Activated CD4-positive, alpha-beta T cell treated with anti-CD3 and anti-CD28 coated beads, Interleukin-2, amount 50 U/mL, for 48 hours (primary cell): Measurements from ENCODE around the gene MATCAP1.

Source experiments
- DNase-seq, 2 experiments: peaks; one replicate each; pipeline ENCODE4 v3.0.0-alpha.2; 2020

MATCAP1 gene

DNA sequence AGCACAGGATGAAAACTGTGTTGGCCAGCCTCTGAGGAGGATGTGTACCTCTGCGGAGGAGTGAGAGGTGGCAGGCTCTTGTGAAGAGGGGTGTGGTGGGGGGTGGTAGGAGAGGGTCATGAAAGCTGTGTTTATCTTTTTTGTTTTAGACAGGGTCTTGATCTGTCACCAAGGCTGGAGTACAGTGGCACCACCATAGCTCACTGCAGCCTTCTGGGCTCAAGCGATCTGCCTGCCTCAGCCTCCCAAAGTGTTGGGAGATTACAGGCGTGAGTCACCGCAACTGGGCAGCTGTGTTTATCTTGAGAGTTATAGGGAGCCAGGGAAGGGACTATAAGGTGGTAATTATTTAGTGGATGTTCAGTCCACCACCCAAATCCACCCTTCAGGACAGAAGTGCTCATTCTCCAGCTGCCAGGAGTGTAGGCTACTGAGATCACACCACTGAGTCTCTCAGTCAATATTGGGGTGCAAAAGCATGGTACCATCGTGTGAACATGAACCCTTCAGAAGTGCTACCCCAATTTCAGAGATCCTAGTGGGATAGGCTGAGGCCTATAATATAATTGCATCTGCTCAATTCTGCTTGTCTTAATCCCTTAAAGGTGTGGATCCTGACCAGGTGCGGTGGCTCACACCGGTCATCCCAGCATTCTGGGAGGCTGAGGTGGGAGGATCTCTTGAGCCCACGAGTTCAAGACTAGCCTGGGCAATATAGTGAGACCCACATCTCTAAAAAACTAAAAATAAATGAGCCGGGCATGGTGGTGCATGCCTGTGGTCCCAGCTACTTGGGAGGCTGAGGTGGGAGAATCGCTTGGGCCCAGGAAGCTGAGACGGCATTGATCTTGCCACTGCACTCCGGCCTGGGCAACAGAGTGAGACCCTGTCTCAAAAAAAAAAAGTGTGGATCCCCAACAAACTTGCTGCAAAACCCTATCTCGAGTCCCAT, 7.0 kb upstream of the MATCAP1 start:
- DNase-seq = no peak

DNA sequence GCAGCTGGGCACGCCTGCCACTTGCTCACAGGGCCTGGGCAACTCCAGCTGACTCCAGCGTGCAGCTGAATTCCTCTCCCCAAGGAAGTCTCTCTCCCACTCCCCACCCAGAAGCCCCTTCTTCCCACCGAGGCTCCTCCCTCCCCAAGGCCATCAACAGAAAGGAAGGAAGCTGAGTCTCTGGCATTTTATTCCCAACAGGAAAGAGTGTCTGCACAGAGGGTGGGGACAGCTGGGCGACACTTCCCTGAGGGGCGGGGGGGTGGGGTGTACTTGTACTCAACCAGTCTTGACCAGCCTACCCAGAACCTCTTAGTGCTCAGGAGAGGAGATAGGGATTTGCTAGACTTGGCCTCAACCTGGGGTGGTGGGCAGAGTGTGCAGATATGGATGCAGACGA, 6.3 kb upstream of the MATCAP1 start, which contains the start of gene EXOC3L1:
Gene EXOC3L1 (minus strand): TSS at position 96 of the 400 bp plus-strand sequence. CDS start 460 bp downstream, outside the sequence.
- DNase-seq = no peak

DNA sequence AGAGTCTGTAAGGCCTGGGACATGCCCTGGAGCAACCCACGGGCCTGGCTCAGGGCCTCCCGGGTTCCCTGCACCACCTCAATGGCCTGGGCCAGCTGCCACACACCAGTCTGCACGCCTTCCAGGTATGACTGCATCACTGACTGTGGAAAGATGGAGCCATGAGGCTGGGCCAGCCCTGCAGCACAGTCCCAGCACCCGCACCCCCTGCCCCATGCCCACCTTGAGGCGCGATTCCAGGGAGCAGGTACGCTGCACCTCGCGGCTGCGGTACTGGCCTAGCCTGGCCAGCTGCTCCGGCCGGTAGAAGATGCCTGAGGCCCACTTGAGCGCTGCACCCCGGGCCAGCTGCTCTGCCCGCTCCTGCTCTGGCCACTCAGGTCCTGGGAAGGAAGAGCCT, 5.0 kb upstream of the MATCAP1 start:
- no peak for DNase-seq

GRCh38 chr16:67188323-67188722, 4.6 kb upstream of the MATCAP1 start:
- no peak for DNase-seq

- no peak for DNase-seq
Measured at GRCh38 chr16:67187175-67187890, 3.6 kb upstream of the MATCAP1 start.

GRCh38 chr16:67186550-67186950, 2.8 kb upstream of the MATCAP1 start:
- no peak for DNase-seq

- no peak for DNase-seq
Measured at GRCh38 chr16:67185651-67186134, 1.9 kb upstream of the MATCAP1 start.

DNA sequence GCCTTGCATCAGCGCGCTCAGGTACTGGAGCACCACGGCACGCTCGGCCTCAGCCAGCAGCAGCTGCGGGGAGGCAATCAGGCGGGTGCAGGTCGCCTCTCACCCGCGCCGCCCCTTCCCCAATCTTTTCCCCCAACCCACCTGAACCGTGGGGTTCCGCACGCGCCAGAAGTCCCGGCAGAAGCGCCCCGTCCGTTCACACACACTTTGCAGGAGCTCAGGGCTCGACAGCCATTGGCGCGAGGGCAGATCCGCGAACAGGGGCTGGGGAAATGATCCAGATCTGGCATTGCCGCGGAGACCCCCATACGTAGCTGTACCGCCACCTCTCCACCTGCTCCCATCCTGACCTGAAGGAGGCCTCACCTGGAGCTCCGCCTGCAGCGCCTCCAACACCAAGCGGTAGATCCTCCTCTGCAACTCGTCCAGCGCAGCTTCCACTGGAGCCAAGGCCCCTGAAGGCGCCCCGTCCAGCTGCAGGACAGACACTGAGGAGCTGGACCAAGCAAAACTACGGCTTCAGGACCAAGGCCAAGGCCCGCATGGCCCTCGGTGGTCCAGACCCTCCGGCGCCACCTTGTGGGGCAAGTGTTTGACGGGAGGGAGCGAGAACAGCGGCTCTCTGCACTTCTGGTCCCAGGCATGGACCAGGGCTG, 1.4 kb upstream of the MATCAP1 start:
- DNase-seq = peak; percentile 91 to 92

DNA sequence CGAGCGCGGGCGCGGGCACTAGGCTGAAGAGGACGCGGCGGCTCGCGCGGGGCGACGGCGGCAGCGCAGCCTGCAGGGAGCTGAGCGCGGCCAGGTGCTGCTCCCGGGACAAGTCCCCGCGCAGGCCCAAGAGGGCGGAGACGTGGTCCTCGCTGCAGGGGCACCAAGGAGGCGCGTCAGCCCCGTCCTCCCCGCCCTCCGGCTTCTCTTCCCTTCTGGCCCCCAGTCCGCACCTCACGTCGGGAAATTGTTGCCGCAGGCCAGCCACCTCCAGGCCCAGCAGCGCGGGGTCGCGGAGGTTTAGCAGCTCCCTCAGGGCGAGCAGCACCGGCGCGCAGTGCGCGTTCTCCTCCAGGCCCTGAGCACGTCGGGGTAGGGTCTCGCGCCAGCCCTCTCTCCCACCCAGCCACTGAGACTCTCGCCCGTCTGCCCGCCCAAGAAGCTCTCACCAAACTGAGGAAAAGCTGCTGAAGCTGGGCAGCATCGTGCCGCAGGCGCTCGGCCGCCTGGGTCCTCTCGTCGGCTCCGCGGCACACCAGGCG, 761 bp upstream of the MATCAP1 start:
- no peak for DNase-seq

DNA sequence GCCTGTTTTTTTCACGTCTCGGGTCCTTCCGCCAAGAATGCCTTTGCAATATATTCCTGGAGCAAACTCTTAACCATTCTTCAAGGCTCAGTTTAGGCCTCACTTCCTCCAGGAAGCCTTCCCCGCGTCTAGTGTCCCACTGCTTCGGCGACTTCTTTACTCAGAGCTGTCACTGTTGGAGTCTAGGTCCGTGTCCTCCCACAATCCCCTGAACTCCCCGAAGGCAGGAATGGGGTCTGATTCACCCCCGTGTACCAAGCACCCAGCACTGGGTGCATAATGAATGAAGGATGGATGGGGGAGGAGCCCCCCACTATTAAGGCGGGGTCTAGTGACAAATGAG, 508 bp downstream of the MATCAP1 start:
- no peak for DNase-seq

DNA sequence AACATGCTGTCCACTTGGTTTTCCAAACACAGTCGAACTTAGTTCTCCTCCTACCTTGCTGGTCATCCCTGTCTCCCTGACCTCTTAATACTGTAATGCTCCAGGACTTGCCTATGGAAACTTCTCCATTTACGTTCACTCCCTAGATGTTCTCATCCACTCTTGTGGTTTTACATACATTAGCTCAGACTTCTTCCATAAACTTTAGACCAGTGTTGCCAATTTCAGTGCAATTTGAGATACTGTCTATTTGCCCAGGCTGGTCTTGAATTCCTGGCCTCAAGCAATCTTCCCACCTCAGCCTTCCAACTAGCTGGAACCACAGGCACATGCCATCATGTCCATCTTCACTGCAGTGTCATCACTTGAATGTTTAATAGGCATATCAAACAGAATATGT, 1.5 kb downstream of the MATCAP1 start:
- DNase-seq = no peak

DNA sequence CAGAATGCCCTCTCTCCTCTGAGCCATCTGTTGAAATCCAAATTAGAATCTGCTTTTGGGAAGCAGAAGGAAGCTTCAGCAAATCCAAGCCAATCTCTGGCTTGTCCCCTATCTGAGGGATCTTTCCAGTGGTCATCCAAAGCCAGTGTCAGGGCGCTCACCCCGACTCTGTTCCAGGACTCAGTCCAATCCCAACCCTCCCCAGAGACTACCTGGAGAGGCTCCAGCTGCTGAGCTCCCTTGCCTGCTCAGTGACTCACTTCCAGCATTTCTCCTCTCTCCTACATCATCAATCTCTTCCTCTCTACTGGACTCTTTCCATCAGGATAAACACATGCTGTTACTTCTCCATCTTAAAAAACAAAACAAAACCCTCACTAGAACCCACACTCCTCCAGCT, 2.4 kb downstream of the MATCAP1 start:
- no peak for DNase-seq

DNA sequence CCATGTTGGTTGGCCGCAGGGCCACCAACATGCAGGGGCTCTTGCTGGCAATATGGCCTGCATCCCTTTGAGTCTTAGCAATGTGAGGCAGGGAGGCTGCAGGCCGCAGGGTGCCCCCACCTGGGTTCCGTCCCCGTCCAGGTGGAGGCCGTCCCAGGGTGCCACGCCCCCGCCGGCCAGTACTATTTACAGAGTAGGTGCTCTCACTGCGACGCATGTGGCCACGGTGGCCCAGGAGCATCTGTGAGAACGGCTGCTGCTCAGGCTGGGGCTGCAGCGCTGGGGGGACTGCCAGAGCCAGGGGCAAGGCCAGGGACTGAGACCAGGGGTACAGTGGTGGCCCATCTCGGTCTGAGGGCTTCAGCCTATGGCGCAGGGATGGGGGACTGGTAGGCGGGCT, 3.6 kb downstream of the MATCAP1 start:
- DNase-seq = no peak

DNA sequence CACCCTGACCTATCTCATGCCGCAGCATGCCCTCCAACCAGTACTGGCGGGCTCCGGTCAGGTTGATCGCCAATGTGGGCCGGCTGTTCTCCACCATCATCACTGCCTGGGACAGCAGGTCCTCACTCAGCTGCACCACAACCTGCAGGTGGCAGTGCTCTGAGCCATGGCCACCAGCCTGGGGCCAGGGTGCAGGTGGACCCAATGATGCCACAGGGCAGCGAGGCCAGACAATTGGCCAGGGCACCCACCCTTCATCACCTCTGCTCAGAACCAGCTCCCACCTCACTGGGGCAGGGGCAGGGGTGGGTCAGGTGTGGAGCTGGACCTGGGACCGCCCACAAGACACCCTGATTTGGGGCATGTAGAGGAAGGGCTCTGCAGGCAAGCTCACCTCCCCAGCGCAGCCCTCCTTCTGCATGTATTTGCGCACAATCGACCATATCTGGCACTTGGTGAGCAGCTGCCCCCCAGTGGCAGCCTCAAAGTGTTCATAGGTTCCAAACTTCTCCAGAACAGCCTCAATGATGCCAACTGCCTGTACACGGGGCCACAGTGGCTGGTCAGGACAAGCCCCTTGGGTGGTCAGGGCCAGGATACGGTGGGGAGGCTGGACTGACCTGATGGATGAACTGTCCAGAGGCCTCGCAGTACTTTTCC, 4.2 kb downstream of the MATCAP1 start:
- DNase-seq = no peak

GRCh38 chr16:67177743-67178699, 5.7 kb downstream of the MATCAP1 start:
- DNase-seq = peak; percentile 60 to 64

DNA sequence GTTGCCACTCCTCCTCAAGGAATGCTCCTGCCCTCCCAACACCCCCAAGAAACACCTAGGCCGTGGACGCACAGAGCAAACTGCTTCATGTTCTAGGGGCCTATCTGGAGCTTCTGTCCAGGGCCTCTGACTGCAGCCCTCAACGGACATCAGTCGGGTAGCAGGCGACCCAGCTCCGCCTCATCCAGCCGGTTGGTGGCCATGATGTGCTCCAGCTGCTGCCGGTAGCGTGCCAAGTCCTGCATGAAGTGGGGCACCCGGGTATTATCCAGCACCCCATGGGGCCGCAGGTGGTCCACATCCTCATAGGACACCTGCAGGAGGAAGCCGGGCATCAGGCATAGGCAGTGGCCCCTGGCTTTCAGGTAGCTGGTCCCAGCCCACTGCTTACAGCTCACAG, 7.1 kb downstream of the MATCAP1 start:
- no peak for DNase-seq

- no peak for DNase-seq
Measured at GRCh38 chr16:67174706-67175231, 9.0 kb downstream of the MATCAP1 start.

- peak; percentile 73 to 79 for DNase-seq
Measured at GRCh38 chr16:67173808-67174705, 9.7 kb downstream of the MATCAP1 start.

GRCh38 chr16:67173323-67173722, 10.4 kb downstream of the MATCAP1 start:
- DNase-seq = peak in 1 of 2 experiments; percentile 10
